Embryonic facial prominence (tissue), 1 donor: ENCODE measurements around the gene ZDHHC20.
"Not testable (repeated sequence)": the region's sequence is repeated elsewhere in the genome, so short reads cannot be mapped to it uniquely, and the experiment has no call there.

ENCODE experiments used
- DNase-seq: peaks from one replicate; pipeline ENCODE4 v3.0.0-alpha.2; 2016; ENCODE audit errors: extremely low spot score

ZDHHC20 gene

GRCh38 chr13:21435687-21436151 lies 23.4 kb downstream of the ZDHHC20 start:
- no peak for DNase-seq

- DNase-seq = no peak
These were observed 23.9 kb downstream of the ZDHHC20 start for GRCh38 chr13:21435231-21435630.

GRCh38 chr13:21434588-21434987 lies 24.5 kb downstream of the ZDHHC20 start:
- no peak for DNase-seq

GRCh38 chr13:21429211-21429610 lies 29.9 kb downstream of the ZDHHC20 start:
- DNase-seq = no peak

GRCh38 chr13:21427741-21428140 lies 31.4 kb downstream of the ZDHHC20 start:
- no peak for DNase-seq

GRCh38 chr13:21426238-21426637 lies 32.9 kb downstream of the ZDHHC20 start:
- no peak for DNase-seq

- DNase-seq = no peak
These were observed 38.4 kb downstream of the ZDHHC20 start for GRCh38 chr13:21420706-21421105.

- DNase-seq = no peak
These were observed 46.1 kb downstream of the ZDHHC20 start for GRCh38 chr13:21413013-21413412.

- not testable (repeated sequence) for DNase-seq
These were observed 48.6 kb downstream of the ZDHHC20 start for GRCh38 chr13:21410453-21410852.

- DNase-seq = no peak
These were observed 53.8 kb downstream of the ZDHHC20 start for GRCh38 chr13:21405309-21405708.

GRCh38 chr13:21402586-21403307 lies 56.4 kb downstream of the ZDHHC20 start:
- DNase-seq = no peak

- no peak for DNase-seq
These were observed 59.4 kb downstream of the ZDHHC20 start for GRCh38 chr13:21399741-21400140.

GRCh38 chr13:21395953-21396352 lies 63.1 kb downstream of the ZDHHC20 start:
- no peak for DNase-seq

GRCh38 chr13:21389124-21389523 lies 70.0 kb downstream of the ZDHHC20 start:
- no peak for DNase-seq

GRCh38 chr13:21385710-21386109 lies 73.4 kb downstream of the ZDHHC20 start:
- no peak for DNase-seq

- no peak for DNase-seq
These were observed 76.0 kb downstream of the ZDHHC20 start for GRCh38 chr13:21383090-21383489.

GRCh38 chr13:21376998-21377985 lies 81.8 kb downstream of the ZDHHC20 start:
- DNase-seq = not testable (repeated sequence)

GRCh38 chr13:21372530-21372929 lies 86.6 kb downstream of the ZDHHC20 start:
- DNase-seq = no peak

GRCh38 chr13:21371011-21371410 lies 88.1 kb downstream of the ZDHHC20 start:
- DNase-seq = no peak

- DNase-seq = no peak
These were observed 93.5 kb downstream of the ZDHHC20 start for GRCh38 chr13:21365574-21365973.

GRCh38 chr13:21364916-21365315 lies 94.2 kb downstream of the ZDHHC20 start:
- no peak for DNase-seq

- no peak for DNase-seq
These were observed 94.7 kb downstream of the ZDHHC20 start for GRCh38 chr13:21364357-21364756.

- no peak for DNase-seq
These were observed 96.4 kb downstream of the ZDHHC20 start for GRCh38 chr13:21362741-21363140.
